A549 (cell line): Measurements from ENCODE around the gene H6PD.

ENCODE experiments used
- ATOH8 ChIP-seq: fragments of 250-450 bp; sonication (Bioruptor Pico); IDR thresholded peaks from 2 replicates; pipeline ENCODE4 v1.5.0; 2020; ENCODE audit warnings: low read depth, mild to moderate bottlenecking, moderate library complexity
- CTCF ChIP-seq: fragments of >200 bp; sonication (Bioruptor Twin); formaldehyde crosslinking; IDR thresholded peaks from 3 replicates; pipeline ENCODE4 v1.5.1; 2016
- ELK1 ChIP-seq: fragments of 150-350 bp; IDR thresholded peaks from 2 replicates; pipeline ENCODE4 v1.6.1; 2014; ENCODE audit warnings: low read depth, mild to moderate bottlenecking, low read length
- HOXA7 ChIP-seq: fragments of 250-450 bp; sonication (Bioruptor Pico); IDR thresholded peaks from 2 replicates; pipeline ENCODE4 v1.5.0; 2020; ENCODE audit warnings: mild to moderate bottlenecking, moderate library complexity
- MAFK ChIP-seq: fragments of 450-650 bp; IDR thresholded peaks from 2 replicates; pipeline ENCODE4 v1.6.1; 2014; ENCODE audit not compliant: partially characterized antibody
- POLR2A ChIP-seq: IDR thresholded peaks from 2 replicates; pipeline ENCODE4 v1.6.1; 2012; ENCODE audit warnings: mild to moderate bottlenecking, low read length
- SREBF2 ChIP-seq: fragments of 450-650 bp; IDR thresholded peaks from 2 replicates; pipeline ENCODE4 v1.6.1; 2014; ENCODE audit warnings: mild to moderate bottlenecking, moderate library complexity

GRCh38 chr1:9238134-9238533, 3.6 kb downstream of the H6PD start:
- TF ChIP-seq CTCF (no peak), ELK1 (no peak), MAFK (no peak), HOXA7 (CRISPR knock-in tag) (no peak), POLR2A (no peak), ATOH8 (CRISPR knock-in tag) (no peak), SREBF2 (no peak)
